ENCODE results near the gene PPP2R2C.

The PPP2R2C gene

DNA sequence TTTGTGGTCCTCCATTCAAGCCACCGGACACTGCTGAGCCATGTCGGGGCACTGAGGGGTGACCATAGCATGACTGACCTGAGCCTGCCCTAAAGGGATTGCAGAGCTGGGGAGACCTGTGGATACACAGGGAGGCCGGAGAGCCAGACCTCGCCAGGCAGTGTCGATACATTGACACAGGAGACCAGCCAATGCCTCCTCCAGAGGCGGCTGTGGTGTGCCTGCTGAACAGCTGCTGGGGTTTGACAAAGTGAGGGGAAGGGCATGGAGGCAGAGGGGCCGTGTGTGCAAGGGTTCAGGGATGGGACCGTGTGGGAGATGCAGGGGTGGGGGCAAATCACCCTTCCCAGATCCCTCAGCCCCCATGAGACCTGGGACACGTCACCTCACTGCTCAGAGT, 48.0 kb downstream of the PPP2R2C start:
- no peak for DNase-seq (ENCODE audit: low read depth)

DNA sequence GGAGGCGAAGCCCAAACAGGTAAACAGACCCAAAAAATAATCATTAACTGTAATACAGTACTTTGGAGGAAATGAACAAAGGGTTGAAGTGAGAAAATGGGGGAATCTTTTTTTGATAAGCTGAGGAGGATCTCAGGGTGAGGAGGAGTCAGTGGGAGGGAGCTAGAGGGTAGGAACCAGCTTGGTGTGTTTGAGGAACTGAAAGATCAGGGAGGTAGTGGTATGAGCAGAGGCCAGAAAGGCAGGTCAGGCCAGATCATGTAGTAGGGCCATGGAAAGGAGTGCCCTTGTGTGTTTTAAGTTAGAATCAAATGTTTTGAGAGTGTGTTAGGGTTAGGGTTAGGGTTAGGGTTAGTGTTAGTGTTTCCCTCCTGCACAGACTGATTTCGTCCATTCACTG, 48.8 kb downstream of the PPP2R2C start:
- no peak for DNase-seq (ENCODE audit: low read depth)

DNA sequence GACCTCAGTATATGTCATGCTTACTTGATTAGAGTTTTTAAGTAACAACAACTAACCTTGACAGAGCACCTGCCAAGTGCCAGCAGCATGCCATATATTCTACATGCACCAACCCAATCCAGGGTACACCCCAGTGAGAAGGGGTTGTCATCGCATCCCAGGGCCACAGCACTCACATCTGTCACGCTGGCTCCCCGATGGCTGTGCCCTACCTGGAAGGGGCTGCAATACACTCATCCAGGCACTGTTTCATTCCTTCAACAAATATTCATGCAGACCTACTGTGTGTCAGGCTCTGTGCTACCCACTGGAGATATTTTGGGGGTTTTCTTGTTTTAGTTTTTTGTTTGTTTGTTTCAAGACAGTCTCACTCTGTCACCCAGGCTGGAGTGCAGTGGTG, 49.5 kb downstream of the PPP2R2C start:
- no peak for DNase-seq (ENCODE audit: low read depth)

DNA sequence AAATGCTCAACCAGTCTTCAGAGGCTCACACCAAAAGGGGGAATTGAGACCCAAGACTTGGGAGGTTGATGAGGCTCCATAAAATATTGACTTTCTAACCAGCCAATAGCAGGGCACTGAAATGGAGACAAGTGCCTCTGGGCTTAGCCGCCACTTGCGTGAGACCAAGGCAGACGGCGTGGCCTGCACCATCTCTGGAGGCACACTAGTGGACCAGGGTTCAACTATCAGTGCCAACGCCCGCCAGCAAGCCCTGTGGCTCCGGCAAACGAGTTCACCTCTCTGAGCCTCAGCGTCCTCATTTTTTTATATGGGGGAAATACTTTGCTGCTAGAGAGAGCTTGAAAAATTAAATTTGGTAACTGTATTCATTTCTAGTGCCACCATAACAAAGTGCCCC, 50.3 kb downstream of the PPP2R2C start:
- DNase-seq (ENCODE audit: low read depth) = no peak

DNA sequence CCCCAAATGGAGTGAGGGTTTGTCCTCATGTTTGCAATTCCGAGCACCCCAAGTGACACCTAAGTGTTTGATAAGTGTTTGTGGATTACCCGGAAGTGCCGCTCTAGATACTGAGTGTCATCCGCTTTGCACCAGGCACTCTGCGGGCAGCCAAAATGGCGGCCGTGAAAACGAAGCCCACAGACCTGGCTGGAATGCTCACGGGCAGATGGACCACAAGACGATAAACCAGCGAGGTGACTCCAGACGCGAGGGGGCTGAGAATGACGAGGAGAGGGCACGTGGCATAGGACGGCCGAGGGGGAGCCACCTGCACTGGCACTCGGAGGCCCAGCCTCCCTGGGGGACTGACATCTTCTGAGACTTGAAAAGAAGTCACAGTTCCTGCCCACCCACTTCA, 51.0 kb downstream of the PPP2R2C start:
- no peak for DNase-seq (ENCODE audit: low read depth)

DNA sequence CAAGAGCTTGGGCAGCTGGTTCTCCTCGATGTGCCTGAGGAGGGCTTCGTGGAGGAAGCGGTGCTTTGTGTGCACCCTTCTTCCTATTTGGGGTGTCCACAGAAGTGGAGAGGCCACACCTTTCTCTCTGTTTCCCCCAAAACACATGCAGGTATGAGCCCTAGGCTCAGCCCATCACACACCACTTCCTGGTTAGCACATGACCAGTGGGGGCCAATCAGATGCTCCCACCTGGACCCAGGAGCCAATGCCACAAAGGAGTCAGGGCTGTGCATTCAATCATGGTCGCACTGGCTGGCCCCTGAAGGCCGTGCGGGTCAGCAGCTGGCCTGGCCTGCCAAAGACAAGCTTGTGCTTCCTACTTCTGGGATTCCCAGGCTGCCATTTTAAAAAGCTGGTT, 51.4 kb downstream of the PPP2R2C start:
- no peak for DNase-seq (ENCODE audit: low read depth)

DNA sequence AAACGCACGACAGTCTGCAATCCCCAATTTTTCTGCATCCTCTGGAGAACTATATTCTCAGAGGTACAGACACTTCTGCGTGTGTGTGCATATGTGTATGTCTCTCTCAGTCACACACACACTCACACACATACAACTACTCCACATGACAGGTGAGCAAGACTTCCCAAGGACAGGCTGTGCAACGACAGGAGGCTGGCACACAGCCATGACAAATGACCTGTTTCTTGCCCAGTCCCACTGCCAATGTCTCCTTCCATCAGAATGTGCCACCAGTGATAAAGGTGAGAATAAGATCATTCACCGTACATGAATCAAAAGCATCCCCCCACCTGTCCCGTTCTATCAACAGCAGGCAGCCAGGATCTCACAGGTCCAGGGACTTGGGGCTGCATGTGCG, 52.4 kb downstream of the PPP2R2C start:
- DNase-seq (ENCODE audit: low read depth) = no peak

DNA sequence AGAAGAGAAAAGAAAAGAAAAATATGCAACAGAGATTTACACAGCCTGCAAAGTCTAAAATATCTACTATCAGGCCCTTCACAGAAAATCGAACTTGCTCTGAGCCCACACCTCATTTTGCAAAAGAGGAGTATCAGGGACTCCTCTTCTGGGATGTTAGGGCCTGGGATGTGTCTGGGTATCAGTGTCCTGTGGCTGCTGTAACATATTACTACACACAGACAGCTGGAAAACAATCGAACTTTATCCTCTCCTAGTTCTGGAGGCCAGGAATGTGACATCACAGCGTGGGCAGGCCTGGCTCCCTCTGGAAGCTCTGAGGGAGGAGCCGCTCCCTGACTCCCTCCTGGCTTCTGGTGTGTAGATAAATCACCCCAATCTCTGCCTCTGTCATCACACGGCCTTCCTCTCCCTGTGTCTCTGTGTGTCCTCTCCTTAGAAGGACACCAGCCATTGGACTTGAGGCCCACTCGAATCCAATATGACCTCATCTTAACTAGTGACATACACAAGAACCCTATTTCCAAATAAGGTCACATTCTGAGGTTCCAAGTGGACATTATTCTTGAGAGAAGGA, 52.9 kb downstream of the PPP2R2C start:
- DNase-seq (ENCODE audit: low read depth) = no peak

DNA sequence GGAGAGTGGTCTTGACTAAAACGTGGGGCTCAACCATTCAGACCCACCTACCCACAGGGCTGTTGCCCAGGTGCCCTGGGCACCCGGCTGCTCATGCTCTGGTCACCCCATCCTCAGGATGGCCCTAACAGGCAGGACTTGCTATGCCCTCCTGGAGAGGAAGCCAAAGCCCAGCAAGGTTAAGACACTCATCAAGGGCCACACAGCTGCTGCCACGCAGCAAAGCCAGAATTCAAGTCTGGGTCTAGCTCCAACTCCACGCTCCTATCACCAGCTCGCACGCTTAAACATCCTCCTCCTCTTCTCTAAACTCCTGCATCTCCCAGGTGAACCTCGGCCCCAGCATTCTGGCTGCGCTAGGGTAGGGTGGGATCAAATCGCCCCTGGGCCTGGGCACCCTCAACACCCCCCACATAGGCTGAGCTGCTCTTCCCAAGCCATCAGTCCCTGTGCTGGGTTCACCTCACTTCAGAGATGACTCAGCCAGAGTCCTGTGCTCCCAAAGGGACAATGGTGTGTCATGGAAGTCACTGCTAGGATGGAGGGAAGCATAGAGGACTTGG, 54.1 kb downstream of the PPP2R2C start:
- DNase-seq (ENCODE audit: low read depth) = no peak

DNA sequence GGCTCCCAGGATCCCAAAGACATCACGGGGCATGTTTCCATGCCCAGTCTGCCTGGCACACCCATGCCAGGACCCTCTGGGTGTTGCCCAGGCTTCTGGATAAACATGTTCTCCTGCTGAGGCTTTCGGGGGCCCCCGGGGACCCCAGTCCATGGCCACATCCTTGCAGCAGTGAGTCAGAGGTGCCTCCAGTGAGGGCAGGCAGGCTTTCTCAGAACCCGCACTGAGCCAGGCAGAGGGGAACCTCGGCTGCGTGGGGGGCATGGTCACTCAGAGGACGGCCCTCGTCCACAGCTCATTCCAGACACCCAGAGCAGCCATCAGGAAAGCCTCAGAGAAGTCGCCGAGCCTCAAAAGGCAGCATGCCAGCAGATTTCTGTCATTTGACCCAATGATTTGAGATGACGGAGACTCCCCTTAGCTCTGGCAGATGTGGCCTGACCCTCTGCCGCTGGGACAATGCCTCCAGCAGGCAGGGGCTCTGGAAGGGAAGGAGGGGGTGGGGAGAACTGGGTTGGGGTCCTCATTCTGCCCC, 54.8 kb downstream of the PPP2R2C start:
- no peak for DNase-seq (ENCODE audit: low read depth)

DNA sequence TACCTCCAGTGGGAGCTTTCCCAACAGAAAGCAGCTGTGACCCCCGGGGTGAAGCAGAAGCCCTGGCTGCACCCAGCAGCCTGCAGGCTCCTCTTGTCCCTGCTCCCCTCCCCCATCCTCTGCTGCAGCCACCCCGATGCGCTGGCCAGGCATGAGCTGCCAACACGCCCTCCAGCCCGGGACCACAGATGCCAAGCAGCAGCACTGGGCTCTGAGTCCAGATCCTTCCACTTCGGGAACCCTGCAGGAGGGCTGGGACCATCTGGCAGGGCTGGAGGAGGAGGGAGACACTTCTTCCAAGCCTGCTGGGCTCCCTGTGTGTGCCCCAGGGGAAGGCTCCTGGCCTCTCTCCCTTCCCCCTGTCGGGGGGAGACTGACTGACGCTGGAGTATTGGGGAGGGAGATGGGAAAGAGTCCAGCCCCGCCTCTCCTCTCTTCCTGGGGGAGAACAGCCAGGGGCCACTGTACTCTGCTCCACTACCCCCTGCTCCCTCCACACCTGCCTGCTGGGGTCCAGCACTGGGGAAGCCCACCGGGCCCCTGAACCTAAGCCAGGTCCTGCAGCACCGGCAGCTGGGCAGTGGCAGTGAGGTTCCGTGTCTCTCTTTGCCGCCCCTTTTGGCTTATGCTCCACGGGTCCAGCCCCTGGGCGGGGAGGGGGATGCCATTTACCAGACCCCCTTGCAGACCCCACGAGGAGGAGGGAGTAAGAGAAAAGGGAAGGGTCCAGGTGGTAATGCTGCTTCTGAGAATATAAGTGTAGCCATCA, 55.7 kb downstream of the PPP2R2C start:
- no peak for DNase-seq (ENCODE audit: low read depth)

DNA sequence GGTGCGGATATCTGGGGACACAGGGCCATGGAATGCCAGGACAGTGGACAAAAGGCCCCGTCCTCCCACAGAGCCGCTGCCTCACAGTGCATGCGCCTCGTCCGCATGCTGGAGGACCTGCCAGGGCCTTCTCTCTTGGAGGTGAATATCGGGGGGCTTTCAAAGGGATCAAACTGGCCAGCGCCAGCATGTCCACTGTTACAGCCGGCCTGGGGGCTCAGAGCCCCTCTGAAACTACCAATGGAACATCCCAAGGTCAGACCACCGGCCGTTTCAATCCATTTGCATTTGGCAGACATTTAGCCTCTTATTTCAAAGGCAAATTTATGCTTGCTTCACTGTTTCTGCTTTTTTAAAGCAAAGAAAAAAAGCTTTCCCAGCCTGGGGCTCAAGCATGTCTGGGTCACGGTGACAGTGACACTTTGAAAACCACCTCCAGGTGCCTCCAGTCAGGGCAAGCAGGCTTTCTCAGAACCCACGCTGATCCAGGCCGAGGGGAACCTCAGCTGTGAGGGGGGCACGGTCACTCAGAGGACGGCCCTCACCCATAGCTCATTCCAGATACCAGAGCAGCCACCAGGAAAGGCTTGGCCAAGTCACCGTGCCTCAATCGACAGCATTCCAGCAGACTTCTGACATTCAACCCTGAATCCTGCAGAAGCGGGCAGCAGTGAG, 57.2 kb downstream of the PPP2R2C start:
- no peak for DNase-seq (ENCODE audit: low read depth)

DNA sequence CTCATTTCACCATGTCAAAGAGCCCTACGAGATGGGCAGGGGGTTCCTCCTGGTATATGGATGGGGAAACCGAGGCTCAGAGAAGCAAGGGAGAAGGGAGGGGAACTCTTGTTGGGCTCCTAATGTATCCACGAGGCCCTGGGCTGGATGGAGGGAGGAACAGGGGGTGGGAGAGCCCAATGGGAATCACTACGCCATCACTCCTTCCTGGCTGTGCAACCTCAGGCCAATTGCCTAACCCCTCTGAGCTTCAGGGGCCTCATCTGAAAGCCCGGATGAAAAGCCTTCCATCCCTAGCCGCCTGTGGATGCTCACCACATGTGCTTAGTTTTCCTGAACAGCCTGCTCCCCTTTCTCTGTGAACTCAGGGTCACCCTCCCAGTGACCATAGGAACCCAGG, 57.8 kb downstream of the PPP2R2C start:
- DNase-seq (ENCODE audit: low read depth) = no peak

DNA sequence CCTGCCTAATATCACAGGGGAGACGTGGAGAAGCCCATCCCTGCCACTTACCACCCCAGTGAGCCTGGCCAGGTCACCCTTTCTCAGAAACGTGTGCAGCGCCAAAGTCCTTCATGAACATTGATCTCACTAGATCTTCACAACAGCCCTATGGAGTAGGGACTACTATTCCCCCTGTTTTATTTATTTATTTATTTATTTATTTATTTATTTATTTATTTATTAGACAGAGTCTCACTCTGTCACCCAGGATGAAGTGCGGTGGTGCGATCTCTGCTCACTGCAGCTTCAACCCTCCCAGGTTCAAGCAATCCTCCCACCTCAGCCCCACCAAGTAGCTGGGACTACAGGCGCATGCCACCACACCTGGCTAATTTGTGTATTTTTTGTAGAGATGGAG, 61.8 kb downstream of the PPP2R2C start:
- DNase-seq (ENCODE audit: low read depth) = no peak

DNA sequence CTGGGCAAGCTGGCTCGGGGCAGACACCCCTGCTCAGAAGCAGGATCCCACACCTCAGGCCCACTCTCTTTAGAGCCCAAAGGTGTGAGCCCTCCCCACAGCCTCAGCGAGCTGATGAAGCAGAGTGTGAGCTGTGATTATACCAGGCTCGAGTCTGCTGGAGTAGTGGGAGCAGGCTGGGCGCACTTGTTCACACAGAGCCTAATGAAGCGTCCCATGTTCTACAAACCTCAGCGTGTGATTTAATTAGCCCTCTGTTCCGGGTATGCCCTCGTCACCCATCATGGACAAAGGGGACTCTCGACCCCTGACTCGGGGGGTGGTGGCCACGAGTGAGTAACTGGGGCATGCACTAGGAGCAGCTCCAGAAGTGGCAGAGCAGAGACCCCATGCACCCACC, 62.3 kb downstream of the PPP2R2C start:
- DNase-seq (ENCODE audit: low read depth) = no peak

DNA sequence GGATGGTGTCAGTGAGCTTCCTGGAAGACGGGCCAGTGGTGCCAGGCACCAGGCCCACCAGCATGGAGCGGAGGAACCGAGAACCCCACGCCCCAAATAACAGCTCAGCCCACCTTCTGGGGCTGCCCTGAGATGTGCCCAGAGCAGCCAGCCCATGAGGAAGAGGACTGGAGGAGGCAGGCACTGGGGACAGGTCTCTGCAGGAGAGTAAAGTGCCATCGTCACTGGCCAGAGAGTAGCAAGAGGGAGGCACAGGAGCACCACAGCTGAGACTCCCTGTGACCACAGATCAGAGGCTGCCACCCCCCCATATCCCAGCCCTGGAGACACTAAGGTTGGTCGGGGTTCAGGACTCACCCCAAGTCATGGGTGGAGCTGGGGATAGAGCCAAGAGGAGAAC, 63.0 kb downstream of the PPP2R2C start:
- DNase-seq (ENCODE audit: low read depth) = no peak

DNA sequence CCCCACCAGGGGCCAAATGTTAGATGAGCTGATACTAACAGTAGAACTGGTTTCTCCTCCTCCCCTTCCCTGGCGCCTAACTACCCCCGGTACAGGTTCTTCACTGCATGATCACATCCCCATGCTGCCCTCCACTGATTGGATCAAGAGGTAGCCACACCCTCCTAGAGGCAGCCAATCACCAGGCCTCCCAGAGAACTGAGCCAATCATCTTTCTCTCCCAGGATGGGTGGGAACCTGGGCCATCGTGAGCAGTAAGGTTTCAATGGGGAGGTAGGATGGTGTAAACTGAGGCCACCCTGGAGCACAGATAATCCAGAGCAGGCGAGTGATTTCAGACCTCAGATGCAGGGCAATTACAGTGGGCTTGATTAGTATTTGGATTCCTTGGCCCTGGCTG, 64.2 kb downstream of the PPP2R2C start:
- no peak for DNase-seq (ENCODE audit: low read depth)

DNA sequence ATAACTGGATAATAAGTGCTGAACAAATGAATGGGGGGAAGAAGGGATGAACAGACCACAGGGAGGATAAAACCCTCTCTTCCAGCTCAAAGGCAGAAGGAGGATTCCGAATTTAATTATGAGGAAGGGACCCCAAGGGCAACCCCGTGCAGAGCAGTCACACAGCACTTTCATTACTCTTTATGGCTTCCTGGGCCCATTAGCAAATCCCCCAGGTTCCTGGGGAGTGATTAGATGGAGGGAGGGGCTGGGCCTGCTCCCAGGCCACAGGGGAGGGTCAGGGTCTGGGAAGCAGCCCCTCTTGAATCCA, 67.1 kb downstream of the PPP2R2C start:
- no peak for DNase-seq (ENCODE audit: low read depth)

DNA sequence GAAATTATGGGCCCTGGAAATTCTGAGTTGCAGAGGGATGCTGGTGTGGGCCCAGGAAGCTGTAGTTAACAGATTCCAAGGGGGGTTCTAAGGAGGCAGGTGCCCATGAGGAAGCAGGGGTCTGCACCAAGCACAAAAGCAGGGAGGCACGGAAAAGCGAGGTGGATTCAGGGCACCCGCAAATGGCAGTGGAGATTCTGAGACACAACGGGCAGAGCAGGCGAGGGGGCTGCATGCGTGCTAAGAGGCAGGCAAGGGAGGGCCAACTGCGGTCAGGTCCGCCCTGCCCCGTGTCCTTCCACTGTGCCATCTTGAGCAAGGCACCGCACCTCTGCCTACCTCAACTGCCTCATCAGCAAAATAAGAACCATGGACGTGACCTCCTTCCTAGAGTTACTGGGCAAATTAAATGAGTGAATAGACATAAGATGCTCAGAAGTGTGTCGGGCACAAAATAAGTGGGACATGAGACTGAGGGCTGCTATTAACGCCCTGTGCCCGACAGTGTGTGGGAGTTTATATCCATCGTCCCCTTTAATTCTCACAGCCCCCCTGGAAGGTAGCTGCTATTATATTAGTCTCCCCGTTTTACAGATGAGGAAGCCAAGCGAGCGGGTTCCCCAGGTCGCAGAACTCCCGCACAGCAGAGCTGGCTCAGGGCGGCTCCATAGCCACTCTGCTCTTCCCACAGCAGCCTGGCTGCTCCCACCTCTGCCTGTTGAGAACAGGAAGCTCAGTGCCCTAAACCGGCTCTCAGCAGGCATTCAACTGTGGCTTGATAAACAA, 67.6 kb downstream of the PPP2R2C start:
- DNase-seq (ENCODE audit: low read depth) = no peak

DNA sequence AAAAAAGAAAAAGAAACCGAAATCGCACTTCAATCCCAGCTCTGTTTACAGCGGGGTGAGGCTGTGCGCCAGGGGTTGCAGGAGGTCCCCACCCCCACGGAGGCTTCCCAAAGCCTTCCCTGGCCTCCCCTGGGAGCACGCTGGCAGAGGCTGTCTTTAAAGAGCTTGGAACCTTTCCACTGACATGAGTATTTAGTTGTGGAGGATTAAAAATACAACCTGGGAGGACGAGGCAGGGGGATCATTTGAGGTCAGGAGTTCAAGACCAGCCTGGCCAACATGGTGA, 69.1 kb downstream of the PPP2R2C start:
- DNase-seq (ENCODE audit: low read depth) = no peak

DNA sequence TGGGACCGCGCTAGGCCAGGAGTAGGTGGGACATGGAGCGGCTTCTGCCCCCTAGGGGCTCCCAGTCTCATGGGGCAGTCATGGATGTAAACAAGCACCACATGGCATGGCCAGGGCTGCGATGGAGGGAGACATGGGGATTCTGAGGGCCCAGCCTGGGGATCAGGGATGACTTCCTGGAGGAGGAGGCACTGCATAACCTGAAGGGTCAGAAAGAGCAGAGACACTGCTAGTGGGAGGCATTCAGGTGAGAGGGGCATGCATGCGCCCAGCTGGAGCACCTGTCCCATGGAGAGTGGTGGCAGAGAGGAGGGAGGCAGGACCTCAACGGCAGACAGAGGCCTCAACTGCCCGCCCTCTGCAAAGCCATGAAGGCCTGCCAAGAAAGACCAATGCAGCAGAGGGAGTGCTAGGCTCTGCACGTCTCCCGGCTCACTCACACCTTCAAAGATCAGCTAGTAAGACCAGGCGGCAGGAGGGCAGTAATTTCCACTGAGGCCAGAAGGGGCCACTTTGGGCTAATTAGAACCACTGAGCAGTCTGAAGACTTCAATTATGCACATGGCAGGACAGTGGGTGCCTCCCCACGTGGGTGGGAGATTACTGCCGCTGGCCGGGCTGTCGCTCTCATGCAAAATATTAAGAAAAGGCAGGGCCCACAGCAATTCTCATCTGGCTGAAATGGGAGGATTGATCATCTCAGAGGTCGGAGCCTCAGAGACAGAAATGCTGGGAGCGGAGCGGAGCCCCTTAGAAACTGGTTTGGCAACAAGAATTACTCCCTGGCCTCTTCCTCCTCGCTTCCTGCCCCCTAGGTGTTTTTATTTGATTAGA, 69.6 kb downstream of the PPP2R2C start:
- DNase-seq (ENCODE audit: low read depth) = no peak

DNA sequence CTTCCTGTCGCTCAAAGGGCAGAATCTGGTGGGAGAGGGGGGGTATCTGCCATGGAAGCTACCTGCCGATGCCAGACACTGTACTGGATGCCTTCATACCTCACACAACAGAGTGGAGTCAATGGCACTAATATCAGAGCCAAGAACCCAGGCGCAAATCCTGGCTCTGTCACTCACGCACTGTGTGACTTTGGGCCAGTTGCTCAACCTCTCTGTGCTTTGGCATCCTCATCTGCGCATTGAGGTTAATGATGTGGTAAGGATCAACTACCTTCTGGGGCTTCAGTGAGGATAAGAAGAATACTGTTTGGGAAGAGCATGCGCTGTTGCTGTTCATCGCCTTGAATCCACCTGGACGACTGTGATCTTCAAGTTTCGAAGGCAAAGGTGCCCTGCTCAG, 70.6 kb downstream of the PPP2R2C start:
- DNase-seq (ENCODE audit: low read depth) = no peak
